K562 (cell line): ENCODE results near the gene RPS19. TPM values are rescaled to one million over a fixed set of nuclear protein-coding genes. Genes with fewer than 3 reads are reported as not detected.

Experiments
- MED1 ChIP-seq: sonication (generic); formaldehyde crosslinking; IDR thresholded peaks from 2 replicates; pipeline ENCODE4 v1.8.1; 2023; ENCODE audit warnings: missing genetic modification reagents, borderline replicate concordance
- MYC ChIP-seq, 2 experiments: fragments of 250-450 bp in 1 of 2; sonication (Bioruptor Pico) in 1 of 2; IDR thresholded peaks; 2 replicates each; pipeline versions ENCODE4 v1.5.1 to v1.6.1; 2012 to 2021; ENCODE audit warnings: low read depth in 2 of 2, borderline replicate concordance in 1 of 2, improper control_type of control experiment in 1 of 2, low read length in 1 of 2, mild to moderate bottlenecking in 1 of 2, moderate library complexity in 1 of 2
- SRF ChIP-seq, 2 experiments: fragments of 250-450, 450-650 bp in 1 of 2; sonication (Bioruptor Pico) in 1 of 2; sonication (generic) in 1 of 2; formaldehyde crosslinking; IDR thresholded peaks; 2 replicates each; pipeline versions ENCODE4 v1.5.0 to v1.5.1; 2020 to 2022; ENCODE audit warnings: mild to moderate bottlenecking in 1 of 2, missing genetic modification reagents in 1 of 2
- ZNF175 ChIP-seq: fragments of 200-800 bp; sonication (Bioruptor generic); IDR thresholded peaks from 2 replicates; pipeline ENCODE4 v1.6.1; 2016; ENCODE audit warnings: low read depth, mild to moderate bottlenecking, missing genetic modification characterization, missing compliant biosample characterization
- ZNF232 ChIP-seq: sonication (generic); formaldehyde crosslinking; IDR thresholded peaks from 2 replicates; pipeline ENCODE4 v1.8.0; 2022; ENCODE audit warnings: mild to moderate bottlenecking, missing genetic modification reagents
- ZNF395 ChIP-seq: fragments of 200-800 bp; sonication (Bioruptor generic); IDR thresholded peaks from 2 replicates; pipeline ENCODE4 v1.6.1; 2017; ENCODE audit warnings: missing genetic modification characterization, missing compliant biosample characterization
- polyA plus RNA-seq, 8 experiments: library from polyadenylated mRNA; depleted of rRNA in 4 of 8; stranded (reverse) in 5 of 8; unstranded in 3 of 8; fragments of >200 nt; fragmentation: Nextera tagmentation in 2 of 8; fragmentation: Illumina TruSeq in 1 of 8; extraction: Ambion mirVana in 2 of 8; extraction: Trizol in 1 of 8; gene quantifications; 2 replicates each; pipeline versions ENCODE4 v1.2.1 to v1.2.3, GENCODE V29; 2011 to 2014; ENCODE audit warnings: inconsistent platforms in 1 of 8, missing spikeins in 1 of 8
- total RNA-seq, 7 experiments: library from RNA; depleted of rRNA in 6 of 7; stranded (reverse); fragments of >200 nt in 6 of 7; fragmentation: Illumina TruSeq in 2 of 7; extraction: Trizol in 2 of 7; gene quantifications; 2 replicates each; pipeline versions ENCODE4 v1.2.1 to v1.2.3, GENCODE V29; 2011 to 2021; ENCODE audit warnings: low replicate concordance in 1 of 7
- TF ChIP-seq, protein P1 (sequence below): fragments of 200-600 bp; sonication (generic); IDR thresholded peaks from one replicate; pipeline ENCODE4 v1.6.1; 2012; ENCODE audit warnings: mild to moderate bottlenecking, low read depth, low read length, inconsistent platforms
- TF ChIP-seq, protein P2 (sequence below): fragments of 450-650 bp; formaldehyde crosslinking; IDR thresholded peaks from 2 replicates; pipeline ENCODE4 v1.4.0; 2022; ENCODE audit warnings: missing genetic modification characterization
- TF ChIP-seq, protein P3 (sequence below): fragments of 450-650 bp; formaldehyde crosslinking; IDR thresholded peaks from 2 replicates; pipeline ENCODE4 v1.4.0; 2020; ENCODE audit warnings: mild to moderate bottlenecking, moderate library complexity

The RPS19 gene
- total and polyA plus RNA-seq, 9 of the 15 experiments (the other 6 are each of a cell fraction or from before 2014, with no cell fraction given), result 1,964 to 3,408 (median 2,747) TPM

GRCh38 chr19:41882568-41883462 is 22.8 kb downstream of the RPS19 start, which contains the start of gene ARHGEF1 (continued):
- TF ChIP-seq, protein P1, sequence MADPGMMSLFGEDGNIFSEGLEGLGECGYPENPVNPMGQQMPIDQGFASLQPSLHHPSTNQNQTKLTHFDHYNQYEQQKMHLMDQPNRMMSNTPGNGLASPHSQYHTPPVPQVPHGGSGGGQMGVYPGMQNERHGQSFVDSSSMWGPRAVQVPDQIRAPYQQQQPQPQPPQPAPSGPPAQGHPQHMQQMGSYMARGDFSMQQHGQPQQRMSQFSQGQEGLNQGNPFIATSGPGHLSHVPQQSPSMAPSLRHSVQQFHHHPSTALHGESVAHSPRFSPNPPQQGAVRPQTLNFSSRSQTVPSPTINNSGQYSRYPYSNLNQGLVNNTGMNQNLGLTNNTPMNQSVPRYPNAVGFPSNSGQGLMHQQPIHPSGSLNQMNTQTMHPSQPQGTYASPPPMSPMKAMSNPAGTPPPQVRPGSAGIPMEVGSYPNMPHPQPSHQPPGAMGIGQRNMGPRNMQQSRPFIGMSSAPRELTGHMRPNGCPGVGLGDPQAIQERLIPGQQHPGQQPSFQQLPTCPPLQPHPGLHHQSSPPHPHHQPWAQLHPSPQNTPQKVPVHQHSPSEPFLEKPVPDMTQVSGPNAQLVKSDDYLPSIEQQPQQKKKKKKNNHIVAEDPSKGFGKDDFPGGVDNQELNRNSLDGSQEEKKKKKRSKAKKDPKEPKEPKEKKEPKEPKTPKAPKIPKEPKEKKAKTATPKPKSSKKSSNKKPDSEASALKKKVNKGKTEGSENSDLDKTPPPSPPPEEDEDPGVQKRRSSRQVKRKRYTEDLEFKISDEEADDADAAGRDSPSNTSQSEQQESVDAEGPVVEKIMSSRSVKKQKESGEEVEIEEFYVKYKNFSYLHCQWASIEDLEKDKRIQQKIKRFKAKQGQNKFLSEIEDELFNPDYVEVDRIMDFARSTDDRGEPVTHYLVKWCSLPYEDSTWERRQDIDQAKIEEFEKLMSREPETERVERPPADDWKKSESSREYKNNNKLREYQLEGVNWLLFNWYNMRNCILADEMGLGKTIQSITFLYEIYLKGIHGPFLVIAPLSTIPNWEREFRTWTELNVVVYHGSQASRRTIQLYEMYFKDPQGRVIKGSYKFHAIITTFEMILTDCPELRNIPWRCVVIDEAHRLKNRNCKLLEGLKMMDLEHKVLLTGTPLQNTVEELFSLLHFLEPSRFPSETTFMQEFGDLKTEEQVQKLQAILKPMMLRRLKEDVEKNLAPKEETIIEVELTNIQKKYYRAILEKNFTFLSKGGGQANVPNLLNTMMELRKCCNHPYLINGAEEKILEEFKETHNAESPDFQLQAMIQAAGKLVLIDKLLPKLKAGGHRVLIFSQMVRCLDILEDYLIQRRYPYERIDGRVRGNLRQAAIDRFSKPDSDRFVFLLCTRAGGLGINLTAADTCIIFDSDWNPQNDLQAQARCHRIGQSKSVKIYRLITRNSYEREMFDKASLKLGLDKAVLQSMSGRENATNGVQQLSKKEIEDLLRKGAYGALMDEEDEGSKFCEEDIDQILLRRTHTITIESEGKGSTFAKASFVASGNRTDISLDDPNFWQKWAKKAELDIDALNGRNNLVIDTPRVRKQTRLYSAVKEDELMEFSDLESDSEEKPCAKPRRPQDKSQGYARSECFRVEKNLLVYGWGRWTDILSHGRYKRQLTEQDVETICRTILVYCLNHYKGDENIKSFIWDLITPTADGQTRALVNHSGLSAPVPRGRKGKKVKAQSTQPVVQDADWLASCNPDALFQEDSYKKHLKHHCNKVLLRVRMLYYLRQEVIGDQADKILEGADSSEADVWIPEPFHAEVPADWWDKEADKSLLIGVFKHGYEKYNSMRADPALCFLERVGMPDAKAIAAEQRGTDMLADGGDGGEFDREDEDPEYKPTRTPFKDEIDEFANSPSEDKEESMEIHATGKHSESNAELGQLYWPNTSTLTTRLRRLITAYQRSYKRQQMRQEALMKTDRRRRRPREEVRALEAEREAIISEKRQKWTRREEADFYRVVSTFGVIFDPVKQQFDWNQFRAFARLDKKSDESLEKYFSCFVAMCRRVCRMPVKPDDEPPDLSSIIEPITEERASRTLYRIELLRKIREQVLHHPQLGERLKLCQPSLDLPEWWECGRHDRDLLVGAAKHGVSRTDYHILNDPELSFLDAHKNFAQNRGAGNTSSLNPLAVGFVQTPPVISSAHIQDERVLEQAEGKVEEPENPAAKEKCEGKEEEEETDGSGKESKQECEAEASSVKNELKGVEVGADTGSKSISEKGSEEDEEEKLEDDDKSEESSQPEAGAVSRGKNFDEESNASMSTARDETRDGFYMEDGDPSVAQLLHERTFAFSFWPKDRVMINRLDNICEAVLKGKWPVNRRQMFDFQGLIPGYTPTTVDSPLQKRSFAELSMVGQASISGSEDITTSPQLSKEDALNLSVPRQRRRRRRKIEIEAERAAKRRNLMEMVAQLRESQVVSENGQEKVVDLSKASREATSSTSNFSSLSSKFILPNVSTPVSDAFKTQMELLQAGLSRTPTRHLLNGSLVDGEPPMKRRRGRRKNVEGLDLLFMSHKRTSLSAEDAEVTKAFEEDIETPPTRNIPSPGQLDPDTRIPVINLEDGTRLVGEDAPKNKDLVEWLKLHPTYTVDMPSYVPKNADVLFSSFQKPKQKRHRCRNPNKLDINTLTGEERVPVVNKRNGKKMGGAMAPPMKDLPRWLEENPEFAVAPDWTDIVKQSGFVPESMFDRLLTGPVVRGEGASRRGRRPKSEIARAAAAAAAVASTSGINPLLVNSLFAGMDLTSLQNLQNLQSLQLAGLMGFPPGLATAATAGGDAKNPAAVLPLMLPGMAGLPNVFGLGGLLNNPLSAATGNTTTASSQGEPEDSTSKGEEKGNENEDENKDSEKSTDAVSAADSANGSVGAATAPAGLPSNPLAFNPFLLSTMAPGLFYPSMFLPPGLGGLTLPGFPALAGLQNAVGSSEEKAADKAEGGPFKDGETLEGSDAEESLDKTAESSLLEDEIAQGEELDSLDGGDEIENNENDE, result no peak
- TF ChIP-seq ZNF395 (CRISPR knock-in tag) (0 out of 2 replicates have a peak, but pooled peaks have one; percentile 29), MED1 (no peak), ZNF232 (CRISPR knock-in tag) (no peak), SRF (CRISPR knock-in tag; IDR thresholded peaks at IDR 0.05) (no peak), ZNF175 (no peak), MYC (IDR thresholded peaks at IDR 0.05; ENCODE audit: low read depth, low read length) (no peak), MYC (CRISPR knock-in tag; IDR thresholded peaks at IDR 0.05; ENCODE audit: borderline replicate concordance, low read depth) (no peak)
- TF ChIP-seq, protein P2, sequence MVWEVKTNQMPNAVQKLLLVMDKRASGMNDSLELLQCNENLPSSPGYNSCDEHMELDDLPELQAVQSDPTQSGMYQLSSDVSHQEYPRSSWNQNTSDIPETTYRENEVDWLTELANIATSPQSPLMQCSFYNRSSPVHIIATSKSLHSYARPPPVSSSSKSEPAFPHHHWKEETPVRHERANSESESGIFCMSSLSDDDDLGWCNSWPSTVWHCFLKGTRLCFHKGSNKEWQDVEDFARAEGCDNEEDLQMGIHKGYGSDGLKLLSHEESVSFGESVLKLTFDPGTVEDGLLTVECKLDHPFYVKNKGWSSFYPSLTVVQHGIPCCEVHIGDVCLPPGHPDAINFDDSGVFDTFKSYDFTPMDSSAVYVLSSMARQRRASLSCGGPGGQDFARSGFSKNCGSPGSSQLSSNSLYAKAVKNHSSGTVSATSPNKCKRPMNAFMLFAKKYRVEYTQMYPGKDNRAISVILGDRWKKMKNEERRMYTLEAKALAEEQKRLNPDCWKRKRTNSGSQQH (CRISPR knock-in tag), result no peak
- TF ChIP-seq, protein P3, sequence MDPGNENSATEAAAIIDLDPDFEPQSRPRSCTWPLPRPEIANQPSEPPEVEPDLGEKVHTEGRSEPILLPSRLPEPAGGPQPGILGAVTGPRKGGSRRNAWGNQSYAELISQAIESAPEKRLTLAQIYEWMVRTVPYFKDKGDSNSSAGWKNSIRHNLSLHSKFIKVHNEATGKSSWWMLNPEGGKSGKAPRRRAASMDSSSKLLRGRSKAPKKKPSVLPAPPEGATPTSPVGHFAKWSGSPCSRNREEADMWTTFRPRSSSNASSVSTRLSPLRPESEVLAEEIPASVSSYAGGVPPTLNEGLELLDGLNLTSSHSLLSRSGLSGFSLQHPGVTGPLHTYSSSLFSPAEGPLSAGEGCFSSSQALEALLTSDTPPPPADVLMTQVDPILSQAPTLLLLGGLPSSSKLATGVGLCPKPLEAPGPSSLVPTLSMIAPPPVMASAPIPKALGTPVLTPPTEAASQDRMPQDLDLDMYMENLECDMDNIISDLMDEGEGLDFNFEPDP (CRISPR knock-in tag), result no peak
